ENCODE data around the gene INS.

- TF ChIP-seq KDM2A (CRISPR knock-in tag; IDR thresholded peaks at IDR 0.05; ENCODE audit: borderline replicate concordance, low read depth) = no peak
- TF ChIP-seq CTCF (CRISPR knock-in tag; IDR thresholded peaks at IDR 0.05) = no peak
Measured at GRCh38 chr11:2168286-2169004, 7.4 kb upstream of the INS start.

Data from HepG2 (cell line).